HepG2 (cell line): Measurements from ENCODE around the gene SUN5. TPM values are rescaled to one million over a fixed set of nuclear protein-coding genes. Genes with fewer than 3 reads are reported as not detected.

Source experiments
- BCL3 ChIP-seq: sonication (generic); formaldehyde crosslinking; IDR thresholded peaks from 2 replicates; pipeline ENCODE4 v1.5.1; 2020; ENCODE audit warnings: mild to moderate bottlenecking, missing genetic modification reagents, moderate library complexity
- BRF2 ChIP-seq: sonication (generic); formaldehyde crosslinking; IDR thresholded peaks from 2 replicates; pipeline ENCODE4 v1.8.1; 2022; ENCODE audit warnings: mild to moderate bottlenecking, missing genetic modification reagents
- FUBP1 ChIP-seq: sonication (generic); formaldehyde crosslinking; IDR thresholded peaks from 2 replicates; pipeline ENCODE4 v1.5.1; 2020; ENCODE audit warnings: missing genetic modification reagents, mild to moderate bottlenecking, borderline replicate concordance
- HMGA1 ChIP-seq: sonication (generic); formaldehyde crosslinking; conservative IDR thresholded peaks from 2 replicates; pipeline ENCODE4 v1.4.0; 2020; ENCODE audit warnings: missing genetic modification reagents
- NR2F2 ChIP-seq: IDR thresholded peaks from 2 replicates; pipeline ENCODE4 v1.6.1; 2012; ENCODE audit warnings: low read depth, inconsistent platforms, borderline replicate concordance
- SNAPC4 ChIP-seq: sonication (generic); formaldehyde crosslinking; IDR thresholded peaks from 2 replicates; pipeline ENCODE4 v1.4.0; 2020; ENCODE audit warnings: mild to moderate bottlenecking, missing genetic modification reagents
- TAF1 ChIP-seq: sonication (generic); formaldehyde crosslinking; IDR thresholded peaks from 2 replicates; pipeline ENCODE4 v1.4.0; 2020; ENCODE audit warnings: missing genetic modification reagents
- ZKSCAN5 ChIP-seq: sonication (generic); formaldehyde crosslinking; IDR thresholded peaks from 2 replicates; pipeline ENCODE4 v1.5.1; 2020; ENCODE audit warnings: mild to moderate bottlenecking, missing genetic modification reagents
- ZNF230 ChIP-seq: sonication (generic); formaldehyde crosslinking; IDR thresholded peaks from 2 replicates; pipeline ENCODE4 v1.4.0; 2020; ENCODE audit warnings: mild to moderate bottlenecking, missing genetic modification reagents
- ZNF317 ChIP-seq: sonication (generic); formaldehyde crosslinking; IDR thresholded peaks from 2 replicates; pipeline ENCODE4 v1.5.0; 2020; ENCODE audit warnings: mild to moderate bottlenecking, missing genetic modification reagents
- ZNF335 ChIP-seq: sonication (generic); formaldehyde crosslinking; IDR thresholded peaks from 2 replicates; pipeline ENCODE4 v1.4.0; 2020; ENCODE audit warnings: missing genetic modification reagents
- ZNF619 ChIP-seq: sonication (generic); formaldehyde crosslinking; IDR thresholded peaks from 2 replicates; pipeline ENCODE4 v1.4.0; 2020; ENCODE audit warnings: mild to moderate bottlenecking, missing genetic modification reagents
- ZNF703 ChIP-seq: sonication (generic); formaldehyde crosslinking; IDR thresholded peaks from 2 replicates; pipeline ENCODE4 v1.5.1; 2020; ENCODE audit warnings: missing genetic modification reagents, mild to moderate bottlenecking, moderate library complexity, borderline replicate concordance
- polyA plus RNA-seq, 8 experiments: library from polyadenylated mRNA; depleted of rRNA in 3 of 8; stranded (reverse) in 7 of 8; unstranded in 1 of 8; fragments of >200 nt; fragmentation: Illumina TruSeq in 4 of 8; extraction: Trizol in 4 of 8; gene quantifications; 2 replicates each; pipeline versions ENCODE4 v1.2.1 to v1.2.3, GENCODE V29; 2011 to 2016; ENCODE audit warnings: low read depth in 4 of 8, missing spikeins in 1 of 8, mixed read lengths in 1 of 8; ENCODE audit not compliant: insufficient read depth in 1 of 8
- total RNA-seq, 5 experiments: library from RNA; depleted of rRNA; stranded (reverse); fragments of >200 nt; fragmentation: Illumina TruSeq; extraction: Trizol; gene quantifications; 2 replicates each; pipeline ENCODE4 v1.2.3, GENCODE V29; 2016; ENCODE audit warnings: low read depth in 1 of 5

SUN5 gene
- total and polyA plus RNA-seq, 2 of the 13 experiments (the other 11 are each of a cell fraction or from before 2014, with no cell fraction given): not detected

- peak; percentile 6; the same call in 1 of the 2 replicates for TF ChIP-seq BRF2 (CRISPR knock-in tag)
- peak; percentile 86; the same call in 1 of the 2 replicates for TF ChIP-seq ZNF619 (CRISPR knock-in tag)
- TF ChIP-seq BCL3: peak; percentile 94
- peak; percentile 75; the same call in 1 of the 2 replicates for TF ChIP-seq ZNF335 (CRISPR knock-in tag)
- TF ChIP-seq ZNF317 (CRISPR knock-in tag): peak; percentile 93
- TF ChIP-seq TAF1 (CRISPR knock-in tag): peak; percentile 77
- TF ChIP-seq ZNF230: peak; percentile 99
- TF ChIP-seq NR2F2: peak; percentile 84
- TF ChIP-seq HMGA1 (CRISPR knock-in tag): no peak
- no peak; the same call in 1 of the 2 replicates for TF ChIP-seq FUBP1 (CRISPR knock-in tag)
- no peak; the same call in 1 of the 2 replicates for TF ChIP-seq ZKSCAN5 (CRISPR knock-in tag)
- peak; percentile 68; the same call in 1 of the 2 replicates for TF ChIP-seq SNAPC4 (CRISPR knock-in tag)
- TF ChIP-seq ZNF703: peak; percentile 68; the same call in 1 of the 2 replicates
Measured at GRCh38 chr20:33009214-33010132, 5.2 kb upstream of the SUN5 start (continued).
